ENCODE measurements around the gene CEP170. TPM values are rescaled to one million over a fixed set of nuclear protein-coding genes. Genes with fewer than 3 reads are reported as not detected.

The CEP170 gene
- total RNA-seq, 1 experiment from 2014 or later = 55.2 TPM

DNA sequence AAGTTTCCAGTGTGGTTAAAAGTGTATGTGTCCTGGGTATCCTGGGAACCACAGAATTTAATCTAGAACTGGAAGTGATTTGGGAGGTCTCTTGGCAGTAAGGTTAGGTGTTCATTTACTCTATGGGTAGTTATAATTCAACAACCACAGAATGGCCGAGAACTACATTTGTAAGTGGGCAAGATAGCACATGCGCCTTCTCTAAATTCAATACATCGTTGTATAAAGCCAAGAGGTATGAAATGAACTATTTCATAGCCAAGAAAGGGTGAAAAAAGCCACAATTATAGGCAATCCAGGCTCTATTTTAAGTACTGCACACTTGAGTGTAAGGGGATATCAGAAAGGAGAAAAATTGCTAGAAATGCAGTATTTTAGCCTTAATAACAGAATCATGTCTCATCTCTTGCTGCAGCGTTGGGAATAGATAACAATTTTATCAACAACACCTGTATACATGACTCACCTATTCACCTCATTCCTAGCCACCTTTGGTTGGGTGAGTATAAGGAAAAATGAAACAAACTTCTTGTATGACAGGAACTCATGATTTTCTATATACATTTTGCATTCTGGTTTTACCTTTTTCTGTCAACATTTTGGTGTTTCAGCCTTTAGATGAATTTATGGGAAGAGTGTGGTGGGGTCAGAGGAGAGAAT is 5.3 kb upstream of the CEP170 start:
- Histone ChIP-seq H3K36me3 (ENCODE audit: control insufficient read depth in 1 of 2, insufficient read depth in 2 of 2, low read length in 2 of 2) (no peaks in the 10 kb centered on the region), H3K9me2 (ENCODE audit: insufficient read depth) (no peaks in the 10 kb centered on the region), H3K27me3 (ENCODE audit: insufficient read depth, low read length) (no peaks in the 10 kb centered on the region), H3K27ac (ENCODE audit: low read depth, low read length) (no peak overlapping the region), H3K4me1 (ENCODE audit: control insufficient read depth in 1 of 2, insufficient read depth in 2 of 2, low read length in 2 of 2) (peaks cover 7 to 27% of the 10 kb centered on the region in 2 experiments; a peak in 3 of 4 replicates), H2AFZ (ENCODE audit: low read depth, low read length, poor library complexity, severe bottlenecking) (no peak overlapping the region), H3K4me3 (replicated peaks in 1 of 2; ENCODE audit: low read depth in 1 of 2, low read length in 2 of 2) (no peak overlapping the region), H4K20me1 (ENCODE audit: insufficient read depth) (no peaks in the 10 kb centered on the region), H3K4me2 (ENCODE audit: low read length) (no peak overlapping the region), H3K9ac (ENCODE audit: low read length) (no peak overlapping the region), H3K79me2 (ENCODE audit: insufficient read depth, low read length) (peaks cover 47% of the 10 kb centered on the region), H3K9me3 (ENCODE audit: control insufficient read depth in 1 of 2, insufficient read depth in 1 of 2, low read depth in 1 of 2, low read length in 2 of 2) (no peaks in the 10 kb centered on the region)
- ATAC-seq (no peak), DNase-seq (ENCODE audit: low read depth, low spot score) (no peak)
- ChIA-PET CTCF (no interaction called here), POLR2A (no interaction called here), RAD21 (ENCODE audit: low non-redundant PET in 1 of 2, low total read pairs in 2 of 2, uncharacterized antibody in 2 of 2, unreplicated experiment in 2 of 2) (no interaction called here)
- intact Hi-C loops (cut with micrococcal nuclease) = no loop called here
- no TSS peak for BruUV-seq (replicated peaks)
- TF ChIP-seq POLR2AphosphoS5 (IDR thresholded peaks at IDR 0.05; ENCODE audit: low read depth, low read length) (no peak), EZH2 (IDR thresholded peaks at IDR 0.05) (no peak), SIN3A (IDR thresholded peaks at IDR 0.05; ENCODE audit: low read depth) (no peak), CEBPB (IDR thresholded peaks at IDR 0.05; ENCODE audit: low read depth) (no peak), POLR2A (IDR thresholded peaks at IDR 0.05; ENCODE audit: borderline replicate concordance, extremely low read depth, insufficient read depth, insufficient read length) (no peak), SP1 (IDR thresholded peaks at IDR 0.05; ENCODE audit: low read depth) (no peak), YY1 (IDR thresholded peaks at IDR 0.05; ENCODE audit: extremely low read depth, insufficient replicate concordance, low read depth, low read length) (no peak), CBX3 (IDR thresholded peaks at IDR 0.05; ENCODE audit: low read depth) (no peak), EGR1 (IDR thresholded peaks at IDR 0.05; ENCODE audit: low read depth) (no peak), ELF1 (IDR thresholded peaks at IDR 0.05; ENCODE audit: borderline replicate concordance, low read depth) (no peak), CTCF (IDR thresholded peaks at IDR 0.05 in 2 of 3, conservative IDR thresholded peaks at IDR 0.05 in 1 of 3; ENCODE audit: borderline replicate concordance in 1 of 3, insufficient read depth in 1 of 3, low read depth in 2 of 3, low read length in 2 of 3) (no peak), RAD21 (IDR thresholded peaks at IDR 0.05; ENCODE audit: low read depth) (no peak)
- TF ChIP-seq, protein P1, sequence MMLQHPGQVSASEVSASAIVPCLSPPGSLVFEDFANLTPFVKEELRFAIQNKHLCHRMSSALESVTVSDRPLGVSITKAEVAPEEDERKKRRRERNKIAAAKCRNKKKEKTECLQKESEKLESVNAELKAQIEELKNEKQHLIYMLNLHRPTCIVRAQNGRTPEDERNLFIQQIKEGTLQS (IDR thresholded peaks at IDR 0.05) = no peak
- TF ChIP-seq, protein P2, sequence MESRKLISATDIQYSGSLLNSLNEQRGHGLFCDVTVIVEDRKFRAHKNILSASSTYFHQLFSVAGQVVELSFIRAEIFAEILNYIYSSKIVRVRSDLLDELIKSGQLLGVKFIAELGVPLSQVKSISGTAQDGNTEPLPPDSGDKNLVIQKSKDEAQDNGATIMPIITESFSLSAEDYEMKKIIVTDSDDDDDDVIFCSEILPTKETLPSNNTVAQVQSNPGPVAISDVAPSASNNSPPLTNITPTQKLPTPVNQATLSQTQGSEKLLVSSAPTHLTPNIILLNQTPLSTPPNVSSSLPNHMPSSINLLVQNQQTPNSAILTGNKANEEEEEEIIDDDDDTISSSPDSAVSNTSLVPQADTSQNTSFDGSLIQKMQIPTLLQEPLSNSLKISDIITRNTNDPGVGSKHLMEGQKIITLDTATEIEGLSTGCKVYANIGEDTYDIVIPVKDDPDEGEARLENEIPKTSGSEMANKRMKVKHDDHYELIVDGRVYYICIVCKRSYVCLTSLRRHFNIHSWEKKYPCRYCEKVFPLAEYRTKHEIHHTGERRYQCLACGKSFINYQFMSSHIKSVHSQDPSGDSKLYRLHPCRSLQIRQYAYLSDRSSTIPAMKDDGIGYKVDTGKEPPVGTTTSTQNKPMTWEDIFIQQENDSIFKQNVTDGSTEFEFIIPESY (IDR thresholded peaks at IDR 0.05; ENCODE audit: extremely low read depth, insufficient replicate concordance, low read length) = no peak
